Dedifferentiated amniotic fluid mesenchymal stem cell (primary cell): Measurements from ENCODE around the gene GGT7.
"Not testable (repeated sequence)": the region's sequence is repeated elsewhere in the genome, so short reads cannot be mapped to it uniquely, and the experiment has no call there.

ENCODE experiments used
- DNase-seq: peaks from one replicate; pipeline ENCODE4 v3.0.0-alpha.2; 2016; ENCODE audit errors: extremely low spot score

The GGT7 gene, protein sequence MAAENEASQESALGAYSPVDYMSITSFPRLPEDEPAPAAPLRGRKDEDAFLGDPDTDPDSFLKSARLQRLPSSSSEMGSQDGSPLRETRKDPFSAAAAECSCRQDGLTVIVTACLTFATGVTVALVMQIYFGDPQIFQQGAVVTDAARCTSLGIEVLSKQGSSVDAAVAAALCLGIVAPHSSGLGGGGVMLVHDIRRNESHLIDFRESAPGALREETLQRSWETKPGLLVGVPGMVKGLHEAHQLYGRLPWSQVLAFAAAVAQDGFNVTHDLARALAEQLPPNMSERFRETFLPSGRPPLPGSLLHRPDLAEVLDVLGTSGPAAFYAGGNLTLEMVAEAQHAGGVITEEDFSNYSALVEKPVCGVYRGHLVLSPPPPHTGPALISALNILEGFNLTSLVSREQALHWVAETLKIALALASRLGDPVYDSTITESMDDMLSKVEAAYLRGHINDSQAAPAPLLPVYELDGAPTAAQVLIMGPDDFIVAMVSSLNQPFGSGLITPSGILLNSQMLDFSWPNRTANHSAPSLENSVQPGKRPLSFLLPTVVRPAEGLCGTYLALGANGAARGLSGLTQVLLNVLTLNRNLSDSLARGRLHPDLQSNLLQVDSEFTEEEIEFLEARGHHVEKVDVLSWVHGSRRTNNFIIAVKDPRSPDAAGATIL

GRCh38 chr20:34872622-34873224 is at the start of gene GGT7:
Gene GGT7, minus strand, starts transcription at chr20:34872856. Its CDS starts 41 bp downstream, at chr20:34872815.
- peak; percentile 47 for DNase-seq

GRCh38 chr20:34921436-34921835 is 48.8 kb upstream of the GGT7 start:
- no peak for DNase-seq

- no peak for DNase-seq
These were observed 47.4 kb upstream of the GGT7 start for GRCh38 chr20:34920055-34920454.

DNA sequence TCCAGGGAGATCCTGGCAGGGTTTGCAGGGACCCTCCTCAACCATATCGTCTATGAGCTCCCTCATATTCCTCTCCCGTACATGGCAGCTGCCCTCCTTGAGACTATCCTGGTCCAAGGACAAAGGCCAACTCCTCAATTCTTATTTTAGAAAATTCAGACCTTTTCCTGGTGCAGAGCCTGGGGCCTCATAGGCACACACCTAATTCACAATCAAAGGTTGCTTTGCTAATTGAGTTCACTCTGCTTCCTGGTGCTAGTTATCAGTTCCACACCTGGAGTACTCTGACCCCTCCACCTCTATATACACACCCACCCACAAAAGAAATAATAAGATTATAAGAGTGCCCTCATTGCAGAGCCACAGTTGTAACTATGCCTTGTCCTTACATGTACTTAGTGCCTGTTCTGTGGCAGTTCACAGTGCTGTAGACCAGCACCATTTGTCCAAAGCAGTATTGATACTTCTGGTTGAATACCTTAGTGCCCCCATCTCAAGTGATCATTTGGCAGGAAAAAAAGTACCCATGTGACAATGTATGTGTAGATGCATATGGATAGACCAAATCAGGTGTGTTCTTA is 44.2 kb upstream of the GGT7 start:
- no peak for DNase-seq

DNA sequence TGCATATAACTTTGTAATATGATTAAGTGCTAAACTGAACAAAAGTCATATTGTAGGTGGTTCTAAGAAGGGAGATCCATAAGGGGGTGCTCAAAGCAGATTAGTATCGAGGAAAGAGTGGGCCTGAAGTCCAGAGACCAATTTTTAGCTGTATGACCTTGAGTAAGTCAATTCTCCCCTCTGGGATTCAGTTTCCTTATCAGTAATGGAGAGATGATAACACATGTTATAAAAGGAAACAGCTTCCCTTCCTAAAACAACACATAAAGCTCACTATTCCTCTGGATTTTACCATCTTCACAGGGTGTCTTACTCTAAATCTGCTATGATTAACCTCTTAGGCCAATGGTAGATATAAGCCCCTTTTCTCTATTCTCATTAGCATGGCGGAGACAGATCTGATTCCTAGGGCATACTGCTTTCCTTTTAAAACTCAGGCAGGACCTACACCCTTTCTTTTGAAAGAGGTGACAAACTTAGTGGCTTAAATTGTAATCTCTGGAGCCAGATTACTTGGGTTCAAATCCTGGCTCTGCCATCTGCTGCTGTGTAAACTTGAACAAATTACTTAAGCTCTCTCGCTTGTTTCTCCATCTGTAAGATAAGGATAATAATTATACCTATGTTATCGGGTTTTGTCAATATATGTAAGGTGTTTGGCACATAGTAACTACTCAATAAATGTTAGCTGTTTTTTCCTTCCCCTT is 43.2 kb upstream of the GGT7 start:
- no peak for DNase-seq

GRCh38 chr20:34915131-34915530 is 42.5 kb upstream of the GGT7 start:
- no peak for DNase-seq

DNA sequence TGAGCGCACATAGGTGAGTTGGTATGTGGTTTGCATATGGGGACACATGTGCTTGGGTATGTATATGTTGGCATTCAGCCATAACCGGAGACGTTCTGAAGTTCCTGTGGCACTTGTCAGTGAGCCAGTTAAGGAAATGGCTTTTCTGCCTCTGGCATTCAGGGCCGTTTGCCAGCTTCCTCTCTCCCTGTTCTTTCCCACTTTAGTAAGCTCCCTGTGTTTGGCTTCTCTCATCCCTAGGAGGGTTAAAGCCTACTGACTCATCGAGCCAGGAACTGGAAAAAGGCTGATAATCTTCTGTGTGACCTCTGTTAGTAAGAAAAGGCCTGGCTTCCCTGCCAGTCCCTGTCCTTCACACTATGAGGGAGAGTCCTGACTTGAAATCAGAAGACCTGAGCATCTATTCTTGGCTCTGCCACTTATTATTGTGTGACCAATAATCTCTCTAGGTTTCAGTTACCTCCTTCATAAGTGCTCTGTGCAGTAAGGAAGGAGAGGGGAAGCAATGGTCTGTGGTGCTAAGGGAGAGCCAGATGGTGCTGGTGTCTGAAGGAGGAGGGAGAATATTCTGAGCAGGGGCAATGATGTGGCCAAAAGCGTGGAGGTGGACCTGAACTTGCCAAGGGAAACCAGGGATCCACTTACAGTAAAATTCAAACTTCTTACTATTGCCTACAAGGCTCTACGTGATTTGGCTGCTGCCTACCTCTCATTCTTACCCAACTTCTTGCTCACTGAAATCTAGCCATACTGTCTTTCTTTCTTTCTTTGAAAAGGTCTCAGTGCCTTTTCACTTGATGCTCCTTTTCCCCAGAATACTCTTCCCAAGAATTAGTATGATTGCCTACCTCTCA is 35.2 kb upstream of the GGT7 start:
- peak; percentile 62 for DNase-seq

GRCh38 chr20:34904202-34904621 is 31.6 kb upstream of the GGT7 start:
- DNase-seq, result no peak

DNA sequence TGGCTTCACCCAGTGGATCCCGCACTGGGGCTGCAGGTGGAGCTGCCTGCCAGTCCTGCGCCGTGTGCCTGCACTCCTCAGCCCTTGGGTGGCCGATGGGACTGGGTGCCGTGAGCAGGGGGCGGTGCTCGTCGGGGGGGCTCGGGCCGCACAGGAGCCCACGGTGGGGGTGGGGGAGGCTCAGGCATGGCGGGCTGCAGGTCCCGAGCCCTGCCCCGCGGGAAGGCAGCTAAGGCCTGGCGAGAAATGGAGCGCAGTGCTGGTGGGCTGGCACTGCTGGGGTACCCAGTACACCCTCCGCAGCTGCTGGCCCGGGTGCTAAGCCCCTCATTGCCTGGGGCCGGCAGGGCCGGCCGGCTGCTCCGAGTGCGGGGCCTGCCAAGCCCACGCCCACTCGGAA is 26.1 kb upstream of the GGT7 start:
- not testable (repeated sequence) for DNase-seq

DNA sequence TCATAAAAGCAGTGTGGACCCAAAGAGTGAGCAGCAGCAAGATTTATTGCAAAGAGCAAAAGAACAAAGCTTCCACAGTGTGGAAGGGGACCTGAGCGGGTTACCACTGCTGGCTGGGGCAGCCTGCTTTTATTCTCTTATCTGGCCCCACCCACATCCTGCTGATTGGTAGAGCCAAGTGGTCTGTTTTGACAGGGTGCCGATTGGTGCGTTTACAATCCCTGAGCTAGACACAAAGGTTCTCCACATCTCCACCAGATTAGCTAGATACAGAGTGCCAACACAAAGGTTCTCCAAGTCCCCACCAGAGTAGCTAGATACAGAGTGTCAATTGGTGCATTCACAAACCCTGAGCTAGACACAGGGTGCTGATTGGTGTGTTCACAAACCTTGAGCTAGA is 25.5 kb upstream of the GGT7 start:
- DNase-seq, result not testable (repeated sequence)

- no peak for DNase-seq
These were observed 23.5 kb upstream of the GGT7 start for GRCh38 chr20:34896086-34896621.

- no peak for DNase-seq
These were observed 22.8 kb upstream of the GGT7 start for GRCh38 chr20:34895465-34895864.

- DNase-seq, result no peak
These were observed 22.1 kb upstream of the GGT7 start for GRCh38 chr20:34894723-34895122.

GRCh38 chr20:34892671-34893070 is 20.0 kb upstream of the GGT7 start:
- no peak for DNase-seq

- DNase-seq, result peak; percentile 53
These were observed 18.8 kb upstream of the GGT7 start for GRCh38 chr20:34891166-34892062.

DNA sequence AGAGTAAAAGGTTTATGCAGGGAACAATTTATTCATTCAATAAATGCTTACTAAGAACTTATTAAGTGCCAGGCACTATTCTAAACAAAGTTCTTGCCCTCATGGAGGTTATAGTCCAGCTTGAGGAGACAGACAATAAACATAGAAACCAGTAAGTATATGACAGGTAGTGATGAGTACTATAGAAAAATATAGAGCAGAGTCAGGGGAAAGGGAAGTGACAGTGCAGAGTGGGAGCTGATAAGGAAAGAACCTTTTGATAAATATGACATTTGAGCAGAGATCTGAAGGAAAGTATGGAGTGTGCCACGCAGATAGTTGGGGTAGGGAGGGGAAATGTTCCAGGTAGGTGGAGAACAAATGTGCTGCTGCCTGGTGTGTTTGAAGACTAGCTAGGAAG is 15.8 kb upstream of the GGT7 start:
- no peak for DNase-seq

DNA sequence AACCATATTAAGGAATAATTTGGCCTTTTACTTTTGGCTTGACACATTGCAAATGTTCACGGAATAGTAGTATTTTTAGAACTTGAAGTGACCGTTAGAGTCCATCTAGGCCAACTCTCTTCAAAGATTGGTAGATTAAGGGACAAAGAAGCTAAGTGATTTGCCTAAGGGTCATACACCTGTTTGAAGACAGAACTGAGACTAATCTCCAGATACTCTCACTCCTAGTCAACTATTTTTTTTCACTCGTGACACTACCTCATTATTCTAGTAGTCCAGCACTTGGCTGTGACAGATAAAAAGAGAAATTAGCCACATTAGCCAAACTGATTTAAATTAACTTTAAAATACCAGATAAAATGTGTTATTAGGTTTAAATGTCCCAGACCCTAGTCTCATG is 14.4 kb upstream of the GGT7 start:
- DNase-seq, result no peak

DNA sequence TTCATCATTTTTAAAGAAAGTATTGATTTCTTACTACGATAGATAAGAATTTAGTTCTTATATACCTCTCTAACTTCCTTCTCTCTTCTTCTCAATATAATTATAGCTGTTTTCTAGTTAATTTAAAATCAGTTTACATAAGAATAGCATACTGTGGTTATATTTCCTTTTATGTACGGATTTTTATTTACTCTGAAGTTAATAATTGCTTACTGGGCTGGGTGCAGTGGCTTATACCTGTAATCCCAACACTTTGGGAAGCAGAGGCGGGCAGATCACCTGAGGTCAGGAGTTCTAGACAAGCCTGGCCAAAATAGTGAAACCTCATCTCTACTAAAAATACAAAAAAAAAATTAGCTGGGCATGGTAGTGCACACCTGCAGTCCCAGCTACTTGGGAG is 13.5 kb upstream of the GGT7 start:
- no peak for DNase-seq

DNA sequence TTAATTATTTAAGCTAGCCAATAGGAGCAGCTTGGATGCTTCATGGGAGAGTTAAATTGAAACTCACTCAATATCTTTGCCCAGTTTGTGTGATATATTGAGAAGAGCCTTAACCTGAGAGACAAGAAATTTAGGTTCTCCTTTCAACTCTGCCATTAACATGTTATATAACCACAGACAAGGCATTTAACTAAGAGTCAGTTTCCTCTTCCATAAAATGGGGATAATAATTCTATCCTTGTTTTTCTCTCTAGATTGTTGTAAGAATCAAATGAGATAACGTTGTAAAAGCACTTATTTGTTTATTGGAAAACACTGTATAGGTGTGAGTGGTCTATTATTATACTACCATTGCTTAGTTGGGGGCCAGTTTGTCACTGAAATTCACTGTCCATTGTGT is 11.6 kb upstream of the GGT7 start:
- no peak for DNase-seq

DNA sequence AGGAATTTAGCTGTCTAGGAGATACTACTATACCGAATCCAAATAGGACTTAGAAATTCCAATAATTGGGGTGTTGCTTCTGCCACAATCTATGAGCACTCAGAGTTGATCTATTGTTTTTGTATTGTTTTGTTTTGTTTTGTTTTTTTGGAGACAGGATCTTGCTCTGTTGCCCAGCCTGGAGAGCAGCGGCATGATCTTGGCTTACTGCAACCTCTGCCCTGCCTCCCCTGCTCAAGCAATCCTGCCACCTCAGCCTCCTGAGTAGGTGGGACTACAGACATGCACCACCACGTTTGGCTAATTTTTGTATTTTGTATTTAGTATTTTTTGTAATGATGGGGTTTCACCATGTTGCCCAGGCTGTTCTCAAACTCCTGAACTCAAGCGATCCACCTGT is 11.2 kb upstream of the GGT7 start:
- no peak for DNase-seq
